CD14-positive monocyte (primary cell): ENCODE data around the gene EYA3. TPM values are rescaled to one million over a fixed set of nuclear protein-coding genes. Genes with fewer than 3 reads are reported as not detected.

Experiments
- DNase-seq, 3 donors: peaks; one replicate each; pipeline ENCODE4 v3.0.0-alpha.2; 2011 to 2022
- H2AFZ ChIP-seq: 2 replicates; pipeline ENCODE4 v1.6.0; 2012; ENCODE audit warnings: mild to moderate bottlenecking, low read depth, low read length, inconsistent platforms; ENCODE audit not compliant: insufficient read depth, poor library complexity, severe bottlenecking
- H3K27ac ChIP-seq, 2 donors: 1 replicate in 1 of 2; 2 replicates in 1 of 2; pipeline ENCODE4 v1.5.1; 2012 to 2013; ENCODE audit warnings: low read length in 2 of 2, control low read depth in 1 of 2, inconsistent platforms in 1 of 2, low read depth in 1 of 2, mild to moderate bottlenecking in 1 of 2
- H3K27me3 ChIP-seq, 2 donors: one replicate each; pipeline versions ENCODE4 v1.6.0 to v1.6.1; 2011 to 2013; ENCODE audit warnings: low read length in 2 of 2; ENCODE audit not compliant: control insufficient read depth in 2 of 2, insufficient read depth in 2 of 2
- H3K36me3 ChIP-seq, 2 donors: replicated peaks in 1 of 2; 1 replicate in 1 of 2; 2 replicates in 1 of 2; pipeline versions ENCODE4 v1.5.1 to v1.6.1; 2012 to 2013; ENCODE audit warnings: low read length in 2 of 2, control low read depth in 1 of 2, inconsistent platforms in 1 of 2, mild to moderate bottlenecking in 1 of 2; ENCODE audit not compliant: insufficient read depth in 2 of 2, control insufficient read depth in 1 of 2
- H3K4me1 ChIP-seq, 2 donors: 1 replicate in 1 of 2; 2 replicates in 1 of 2; pipeline versions ENCODE4 v1.5.1 to v1.6.1; 2012 to 2013; ENCODE audit warnings: low read length in 2 of 2, control low read depth in 1 of 2, inconsistent platforms in 1 of 2, mild to moderate bottlenecking in 1 of 2, moderate library complexity in 1 of 2; ENCODE audit not compliant: insufficient read depth in 2 of 2, control insufficient read depth in 1 of 2
- H3K4me2 ChIP-seq: replicated peaks from 2 replicates; pipeline ENCODE3; 2012; ENCODE audit warnings: low read length, moderate library complexity, mild to moderate bottlenecking; ENCODE audit not compliant: poor library complexity, severe bottlenecking; ENCODE audit errors: extremely low read depth
- H3K4me3 ChIP-seq, 3 experiments: fragments of 200-600 bp in 1 of 3; sonication (generic) in 1 of 3; replicated peaks in 1 of 3; 1 replicate in 2 of 3; 2 replicates in 1 of 3; pipeline ENCODE4 v1.5.1; 2011 to 2013; ENCODE audit warnings: low read length in 3 of 3, mild to moderate bottlenecking in 3 of 3, control low read depth in 2 of 3, low read depth in 2 of 3, inconsistent platforms in 1 of 3, moderate library complexity in 1 of 3
- H3K79me2 ChIP-seq: 2 replicates; pipeline ENCODE4 v1.6.0; 2012; ENCODE audit warnings: mild to moderate bottlenecking, control low read depth, inconsistent platforms, low read length, moderate library complexity; ENCODE audit not compliant: insufficient read depth
- H3K9ac ChIP-seq: 2 replicates; pipeline ENCODE4 v1.6.0; 2017; ENCODE audit warnings: low read length, mild to moderate bottlenecking; ENCODE audit not compliant: insufficient read depth, poor library complexity, severe bottlenecking
- H3K9me3 ChIP-seq, 2 donors: replicated peaks in 1 of 2; 1 replicate in 1 of 2; 2 replicates in 1 of 2; pipeline versions ENCODE4 v1.5.1 to v1.6.1; 2012 to 2013; ENCODE audit warnings: low read length in 2 of 2, control low read depth in 1 of 2; ENCODE audit not compliant: control insufficient read depth in 1 of 2, insufficient read depth in 1 of 2
- H4K20me1 ChIP-seq: 2 replicates; pipeline ENCODE4 v1.6.0; 2012; ENCODE audit warnings: mild to moderate bottlenecking, low read length, control low read depth, moderate library complexity; ENCODE audit not compliant: insufficient read depth
- H3K27ac Mint-ChIP-seq, 7 donors: one replicate each; pipeline ENCODE4 v1.8.0; 2020; ENCODE audit warnings: mild to moderate bottlenecking in 7 of 7, mixed read lengths in 7 of 7, moderate library complexity in 6 of 7, inconsistent platforms in 2 of 7
- H3K27me3 Mint-ChIP-seq, 3 donors: one replicate each; pipeline ENCODE4 v1.8.0; 2021 to 2022; ENCODE audit warnings: low read depth in 3 of 3, mild to moderate bottlenecking in 3 of 3, mixed read lengths in 3 of 3, moderate library complexity in 3 of 3, inconsistent platforms in 1 of 3
- H3K36me3 Mint-ChIP-seq, 2 donors: one replicate each; pipeline ENCODE4 v1.8.0; 2020; ENCODE audit warnings: mixed read lengths in 2 of 2, inconsistent platforms in 1 of 2, mild to moderate bottlenecking in 1 of 2
- H3K4me1 Mint-ChIP-seq: one replicate; pipeline ENCODE4 v1.8.0; 2020; ENCODE audit warnings: mild to moderate bottlenecking, mixed read lengths
- H3K4me3 Mint-ChIP-seq, 2 donors: one replicate each; pipeline ENCODE4 v1.8.0; 2020; ENCODE audit warnings: mild to moderate bottlenecking in 2 of 2, mixed read lengths in 2 of 2, moderate library complexity in 1 of 2
- H3K9me3 Mint-ChIP-seq, 7 donors: one replicate each; pipeline ENCODE4 v1.8.0; 2020 to 2022; ENCODE audit warnings: mixed read lengths in 7 of 7, mild to moderate bottlenecking in 6 of 7, moderate library complexity in 6 of 7, inconsistent platforms in 2 of 7
- CTCF ChIP-seq: fragments of 200-600 bp; IDR thresholded peaks from one replicate; pipeline ENCODE4 v1.8.0; 2022; ENCODE audit warnings: antibody characterized with exemption, mild to moderate bottlenecking
- WGBS: methylation state at CpG from one replicate; pipeline ENCODE4 v1.1.5; 2013; ENCODE audit warnings: missing lambda C conversion rate; ENCODE audit not compliant: insufficient coverage; 5-methylcytosine and 5-hydroxymethylcytosine counted together
- intact Hi-C, 2 donors: fragments of 100-400 bp; cut with micrococcal nuclease; formaldehyde crosslinking; loops; one replicate each; pipeline versions ENCODE4 v1.15.0 to v1.15.1; 2023
- polyA plus RNA-seq, 3 donors: library from polyadenylated mRNA; depleted of rRNA in 1 of 3; unstranded in 2 of 3; stranded (reverse) in 1 of 3; fragments of 300-500 nt in 2 of 3; fragments of >200 nt in 1 of 3; fragmentation: Illumina TruSeq in 2 of 3; gene quantifications; 1 replicate in 2 of 3; 2 replicates in 1 of 3; pipeline ENCODE4 v1.2.3, GENCODE V29; 2012 to 2021

The EYA3 gene
- polyA plus RNA-seq, 3 donors, result 3.3 to 21.1 (median 3.7) TPM

- Histone ChIP-seq H3K27me3 (no peaks in the 10 kb centered on the region), H3K36me3 (no peaks in the 10 kb centered on the region), H3K79me2 (no peaks in the 10 kb centered on the region), H3K9me3 (no peaks in the 10 kb centered on the region), H2AFZ (no peak overlapping the region), H3K4me3 (no peak overlapping the region), H3K4me1 (peaks cover 68 to 86% of the 10 kb centered on the region in 2 donors), H3K4me2 (no peak overlapping the region), H3K27ac (peak overlapping the region; percentile 3 to 87), H3K9ac (no peak overlapping the region), H4K20me1 (no peaks in the 10 kb centered on the region)
- 93% methylated on average over 4 of the region's 11 CpGs for WGBS
- peaks cover 0 to 1% (median 0%) of the 10 kb centered on the region in 7 donors for H3K9me3 Mint-ChIP-seq
- peak overlapping the region; percentile 80 to 98 (median 88) for H3K27ac Mint-ChIP-seq
- H3K27me3 Mint-ChIP-seq, result peaks cover 0 to 1% (median 0%) of the 10 kb centered on the region in 3 donors
- DNase-seq, result peak in 2 of 3 donors; percentile 61 to 75
- H3K4me1 Mint-ChIP-seq, result peaks cover 75% of the 10 kb centered on the region
- peaks cover 2 to 6% of the 10 kb centered on the region in 2 donors for H3K36me3 Mint-ChIP-seq
- TF ChIP-seq CTCF, result no peak
- intact Hi-C loops, result no loop called here
- H3K4me3 Mint-ChIP-seq, result no peak overlapping the region
Measured at GRCh38 chr1:28132171-28133167, 44.1 kb upstream of the EYA3 start.

- Mint-ChIP-seq H3K27me3 (no peaks in the 10 kb centered on the region), H3K4me1 (peaks cover 74% of the 10 kb centered on the region)
- no CpG with 5 or more reads among the region's 6 CpGs for WGBS
Measured at GRCh38 chr1:28130901-28131300, 42.5 kb upstream of the EYA3 start.

More at GRCh38 chr1:28130901-28131300, 42.5 kb upstream of the EYA3 start:
- no peak for TF ChIP-seq CTCF
- DNase-seq, result no peak
- H3K27ac Mint-ChIP-seq, result peak overlapping the region in 2 of 7 donors; percentile 13 to 82
- intact Hi-C loops, result no loop called here
- H3K4me2 ChIP-seq, result no peak overlapping the region
- no peaks in the 10 kb centered on the region for H3K27me3 ChIP-seq
- no peaks in the 10 kb centered on the region for H3K79me2 ChIP-seq
- H3K4me3 Mint-ChIP-seq, result no peak overlapping the region
- H3K9me3 ChIP-seq, result no peaks in the 10 kb centered on the region
- H3K27ac ChIP-seq, result no peak overlapping the region
- no peak overlapping the region for H2AFZ ChIP-seq
- H3K36me3 ChIP-seq, result no peaks in the 10 kb centered on the region
- no peaks in the 10 kb centered on the region for H4K20me1 ChIP-seq
- H3K9ac ChIP-seq, result no peak overlapping the region
- peaks cover 2 to 6% of the 10 kb centered on the region in 2 donors for H3K36me3 Mint-ChIP-seq
- no peak overlapping the region for H3K4me3 ChIP-seq
- H3K9me3 Mint-ChIP-seq, result peaks cover 0 to 1% (median 0%) of the 10 kb centered on the region in 7 donors
- peaks cover 66 to 86% of the 10 kb centered on the region in 2 donors for H3K4me1 ChIP-seq
